Astrocyte of the cerebellum (primary cell): Measurements from ENCODE around the gene ARHGDIG.

Experiments
- DNase-seq: peaks from one replicate; pipeline ENCODE4 v3.0.0-alpha.2; 2011; ENCODE audit warnings: low read depth
- H3K4me3 ChIP-seq: 2 replicates; pipeline ENCODE4 v1.5.1; 2011; ENCODE audit warnings: mild to moderate bottlenecking, low read depth, low read length, moderate library complexity
- in situ Hi-C: cut with HindIII; loops from 2 replicates; pipeline ENCODE4 v1.10.0; 2017; ENCODE audit warnings: low sequenced_read_pairs
- TF ChIP-seq, protein P1 (sequence below): IDR thresholded peaks from 2 replicates; pipeline ENCODE4 v1.5.1; 2012; ENCODE audit warnings: low read length, low read depth, moderate library complexity, mild to moderate bottlenecking; ENCODE audit errors: missing control alignments

The ARHGDIG gene

DNA sequence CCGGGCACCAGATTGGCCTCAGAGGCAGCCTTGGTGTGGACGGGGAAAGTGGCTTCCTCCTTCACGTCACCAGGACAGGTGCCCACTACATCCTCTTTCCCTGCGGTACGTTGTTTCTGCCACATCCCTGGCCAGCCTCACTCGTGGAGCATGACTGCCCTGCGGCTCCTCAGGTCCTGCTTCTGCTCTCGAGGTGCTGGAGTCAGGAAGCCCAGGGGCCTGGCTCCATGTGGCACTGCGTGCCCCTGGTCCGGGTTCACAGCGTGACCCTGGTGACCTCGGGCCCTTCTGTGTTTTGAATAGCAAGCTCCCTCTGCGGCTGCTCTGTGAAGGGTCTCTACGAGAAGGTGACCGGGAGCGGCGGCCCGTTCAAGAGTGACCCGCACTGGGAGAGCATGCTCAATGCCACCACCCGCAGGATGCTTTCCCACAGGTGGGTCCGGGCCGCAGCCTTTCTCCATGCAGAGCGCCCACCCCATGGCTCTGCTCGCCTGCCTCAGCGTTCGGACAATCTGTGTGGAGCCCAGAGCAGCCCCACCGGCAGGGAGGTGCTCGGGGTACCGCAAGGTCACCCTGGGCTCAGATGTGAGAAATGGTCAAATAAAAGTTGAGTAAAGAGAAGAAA is 18.2 kb upstream of the ARHGDIG start:
- in situ Hi-C loops, result no loop called here
- DNase-seq, result no peak

DNA sequence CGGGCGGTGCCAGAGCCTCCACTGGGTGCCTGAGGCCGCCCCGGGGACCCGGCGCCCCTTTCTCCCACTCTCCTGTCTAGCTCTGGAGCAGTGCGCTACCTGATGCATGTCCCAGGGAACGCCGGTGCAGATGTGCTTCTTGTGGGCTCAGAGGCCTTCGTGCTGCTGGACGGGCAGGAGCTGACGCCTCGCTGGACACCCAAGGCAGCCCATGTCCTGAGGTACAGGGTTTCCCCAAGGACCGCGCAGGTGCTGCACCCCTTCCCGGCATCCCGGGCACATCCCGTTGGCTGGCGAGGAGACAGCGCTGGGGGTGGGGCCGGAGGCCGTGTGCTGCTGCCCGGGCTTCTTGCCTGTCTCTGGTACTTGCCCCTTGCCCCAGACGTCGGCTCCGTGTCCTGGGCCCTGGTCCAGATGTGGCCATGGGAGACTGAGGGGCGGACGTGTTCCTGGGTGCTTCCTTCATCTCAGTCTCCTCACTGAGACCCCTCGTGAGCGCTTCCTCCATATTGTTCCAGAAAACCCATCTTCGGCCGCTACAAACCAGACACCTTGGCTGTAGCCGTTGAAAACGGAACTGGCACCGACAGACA is 17.1 kb upstream of the ARHGDIG start:
- in situ Hi-C loops, result no loop called here
- no peak overlapping the region for H3K4me3 ChIP-seq
- TF ChIP-seq, protein P1, sequence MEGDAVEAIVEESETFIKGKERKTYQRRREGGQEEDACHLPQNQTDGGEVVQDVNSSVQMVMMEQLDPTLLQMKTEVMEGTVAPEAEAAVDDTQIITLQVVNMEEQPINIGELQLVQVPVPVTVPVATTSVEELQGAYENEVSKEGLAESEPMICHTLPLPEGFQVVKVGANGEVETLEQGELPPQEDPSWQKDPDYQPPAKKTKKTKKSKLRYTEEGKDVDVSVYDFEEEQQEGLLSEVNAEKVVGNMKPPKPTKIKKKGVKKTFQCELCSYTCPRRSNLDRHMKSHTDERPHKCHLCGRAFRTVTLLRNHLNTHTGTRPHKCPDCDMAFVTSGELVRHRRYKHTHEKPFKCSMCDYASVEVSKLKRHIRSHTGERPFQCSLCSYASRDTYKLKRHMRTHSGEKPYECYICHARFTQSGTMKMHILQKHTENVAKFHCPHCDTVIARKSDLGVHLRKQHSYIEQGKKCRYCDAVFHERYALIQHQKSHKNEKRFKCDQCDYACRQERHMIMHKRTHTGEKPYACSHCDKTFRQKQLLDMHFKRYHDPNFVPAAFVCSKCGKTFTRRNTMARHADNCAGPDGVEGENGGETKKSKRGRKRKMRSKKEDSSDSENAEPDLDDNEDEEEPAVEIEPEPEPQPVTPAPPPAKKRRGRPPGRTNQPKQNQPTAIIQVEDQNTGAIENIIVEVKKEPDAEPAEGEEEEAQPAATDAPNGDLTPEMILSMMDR, result no peak
- no peak for DNase-seq

More for the DNA sequence above, 18.2 kb upstream of the ARHGDIG start:
- TF ChIP-seq, protein P1, result no peak
- H3K4me3 ChIP-seq, result no peak overlapping the region

DNA sequence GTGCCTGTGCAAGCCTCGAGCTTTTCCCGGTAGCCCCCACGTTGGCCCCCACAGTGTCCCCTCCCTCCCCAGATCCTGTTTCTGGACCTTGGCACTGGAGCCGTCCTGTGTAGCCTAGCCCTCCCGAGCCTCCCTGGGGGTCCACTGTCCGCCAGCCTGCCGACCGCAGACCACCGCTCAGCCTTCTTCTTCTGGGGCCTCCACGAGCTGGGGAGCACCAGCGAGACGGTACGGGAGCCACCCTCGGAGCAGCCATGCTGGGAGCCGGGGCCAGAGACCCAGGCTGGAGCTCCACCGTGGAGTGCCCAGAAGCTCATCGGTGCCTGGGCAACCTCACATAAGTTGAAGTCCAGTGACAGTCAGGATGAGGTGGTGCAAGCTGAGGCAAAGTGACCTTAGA is 16.4 kb upstream of the ARHGDIG start:
- TF ChIP-seq, protein P1, result no peak
- no peak for DNase-seq
- H3K4me3 ChIP-seq, result no peak overlapping the region
- in situ Hi-C loops, result no loop called here

- H3K4me3 ChIP-seq, result no peak overlapping the region
- in situ Hi-C loops, result no loop called here
- TF ChIP-seq, protein P1, result no peak
- DNase-seq, result no peak
Observed at GRCh38 chr16:264440-264951, 15.9 kb upstream of the ARHGDIG start.

GRCh38 chr16:265002-265529 is 15.3 kb upstream of the ARHGDIG start:
- in situ Hi-C loops, result no loop called here
- no peak overlapping the region for H3K4me3 ChIP-seq
- no peak for DNase-seq
- TF ChIP-seq, protein P1, result no peak

DNA sequence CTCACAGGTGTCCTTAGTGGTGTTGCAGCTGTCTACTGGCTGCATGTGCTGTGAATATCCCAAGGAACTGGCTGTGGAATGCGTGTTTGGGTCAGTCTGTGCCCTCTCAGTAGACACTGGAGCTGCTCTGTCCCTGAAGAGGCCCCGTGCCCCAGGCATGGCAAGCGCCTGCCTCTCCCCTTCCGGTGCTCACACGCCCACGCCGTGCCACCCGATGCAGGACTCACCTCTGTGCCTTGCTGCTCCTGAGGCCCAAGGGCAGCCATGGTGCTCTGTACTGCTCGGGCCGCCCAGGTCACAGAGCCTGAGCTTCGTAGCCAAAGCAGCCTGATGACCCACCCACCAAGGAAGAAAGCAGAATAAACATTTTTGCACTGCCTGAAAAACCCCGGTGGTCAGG is 14.7 kb upstream of the ARHGDIG start:
- TF ChIP-seq, protein P1, result no peak
- DNase-seq, result no peak
- H3K4me3 ChIP-seq, result no peak overlapping the region
- in situ Hi-C loops, result no loop called here
